ENCODE results near the gene MAP3K20. TPM values are rescaled to one million over a fixed set of nuclear protein-coding genes. Genes with fewer than 3 reads are reported as not detected.

Gene MAP3K20
- total RNA-seq, 5 donors from 2014 or later (not counting 1 experiment from before 2014, with no cell fraction given), result 1.1 to 3.0 (median 1.4) TPM

DNA sequence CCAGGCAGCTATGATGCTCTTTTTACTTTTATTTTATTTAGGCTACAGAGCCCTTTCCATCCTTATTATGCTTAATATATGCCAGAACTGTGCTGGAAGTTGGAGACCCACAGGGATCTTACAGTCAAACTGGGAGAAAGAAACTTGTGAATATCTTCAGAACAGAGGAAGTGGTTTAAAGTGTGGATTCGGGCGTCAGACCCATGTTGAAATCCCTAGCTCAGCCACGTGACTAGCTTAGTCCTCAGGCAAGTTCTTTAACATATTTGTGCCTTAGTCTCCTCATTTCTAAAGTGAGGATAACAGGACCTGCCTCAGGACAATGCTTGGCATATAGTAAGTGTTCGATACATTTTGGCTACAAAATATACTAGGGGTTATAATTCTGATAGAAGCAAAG, 59.1 kb downstream of the MAP3K20 start:
- peaks cover 19 to 32% (median 30%) of the 10 kb centered on the region in 3 donors for H3K4me1 Mint-ChIP-seq
- DNase-seq (peak in 1 of 35 experiments; percentile 22), ATAC-seq (replicated peaks in 1 of 4) (no peak)
- peaks cover 14 to 15% of the 10 kb centered on the region in 2 donors for H3K27me3 Mint-ChIP-seq
- no peak overlapping the region for H3K27ac Mint-ChIP-seq
- H3K36me3 Mint-ChIP-seq, result no peaks in the 10 kb centered on the region
- no peak overlapping the region for H3K4me3 Mint-ChIP-seq
- Histone ChIP-seq H3K36me3 (ENCODE audit: control insufficient read depth in 2 of 2, extremely low read depth in 1 of 2, insufficient read depth in 1 of 2, low read length in 1 of 2) (no peaks in the 10 kb centered on the region), H3K27me3 (replicated peaks in 1 of 2; ENCODE audit: control insufficient read depth in 2 of 2, extremely low read depth in 1 of 2, insufficient read depth in 2 of 2, low read length in 1 of 2) (no peaks in the 10 kb centered on the region), H3K4me1 (ENCODE audit: control insufficient read depth in 1 of 2, extremely low read depth in 1 of 2, insufficient read depth in 2 of 2, low read length in 2 of 2) (peaks cover 5 to 25% of the 10 kb centered on the region in 2 experiments), H3K9me3 (no peaks in the 10 kb centered on the region), H3K27ac (ENCODE audit: low read length) (no peak overlapping the region), H3K4me3 (ENCODE audit: control insufficient read depth in 1 of 2, extremely low read depth in 1 of 2, low read length in 1 of 2) (no peak overlapping the region)
- H3K9me3 Mint-ChIP-seq, result no peaks in the 10 kb centered on the region
- no CpG with 5 or more reads among the region's 4 CpGs for WGBS (ENCODE audit: insufficient coverage)
- POLR2A ChIA-PET, result no interaction called here
- CTCF ChIA-PET, result interaction anchor here in 1 of 2 donors (0.5 kb wide), 1 partner anchor 9 kb away, joined by 3 read pairs; no protein-coding TSS in a partner anchor

DNA sequence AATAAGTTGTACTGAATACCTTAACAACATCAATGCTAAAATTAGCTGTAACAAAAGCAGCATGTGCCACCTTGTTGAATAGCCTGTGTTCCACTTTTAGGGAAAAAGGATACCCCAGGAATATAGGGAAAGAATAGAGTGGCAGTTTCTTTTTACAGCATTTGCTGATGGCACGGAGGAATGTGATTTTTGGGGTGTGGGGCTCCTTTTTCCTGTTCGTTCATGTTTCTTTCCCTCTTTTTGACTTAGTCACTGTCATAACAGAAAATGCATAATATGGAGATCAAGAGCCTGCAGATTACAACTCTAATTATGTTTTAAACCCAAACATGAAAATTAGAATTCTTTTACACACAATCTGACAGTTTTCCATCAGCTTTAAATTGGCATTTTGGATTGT, 60.4 kb downstream of the MAP3K20 start:
- Mint-ChIP-seq H3K27ac (no peak overlapping the region), H3K9me3 (peaks cover 0 to under 1% (median 0%) of the 10 kb centered on the region in 3 donors), H3K27me3 (peaks cover 14 to 15% of the 10 kb centered on the region in 2 donors), H3K4me1 (peaks cover 19 to 32% (median 30%) of the 10 kb centered on the region in 3 donors), H3K4me3 (peak overlapping the region in 1 of 3 donors; percentile 34), H3K36me3 (no peaks in the 10 kb centered on the region)
- no peaks in the 10 kb centered on the region for H3K9me3 ChIP-seq
- DNase-seq (no peak), ATAC-seq (replicated peaks in 1 of 4) (no peak)
- no CpG with 5 or more reads among the region's 2 CpGs for WGBS (ENCODE audit: insufficient coverage)
- ChIA-PET POLR2A (no interaction called here), CTCF (no interaction called here)
- H3K36me3 ChIP-seq (ENCODE audit: control insufficient read depth in 2 of 2, extremely low read depth in 1 of 2, insufficient read depth in 1 of 2, low read length in 1 of 2), result no peaks in the 10 kb centered on the region
- peaks cover 5 to 25% of the 10 kb centered on the region in 2 experiments for H3K4me1 ChIP-seq (ENCODE audit: control insufficient read depth in 1 of 2, extremely low read depth in 1 of 2, insufficient read depth in 2 of 2, low read length in 2 of 2)
- H3K27me3 ChIP-seq (replicated peaks in 1 of 2; ENCODE audit: control insufficient read depth in 2 of 2, extremely low read depth in 1 of 2, insufficient read depth in 2 of 2, low read length in 1 of 2), result no peaks in the 10 kb centered on the region
- H3K27ac ChIP-seq (ENCODE audit: low read length), result no peak overlapping the region
- no peak overlapping the region for H3K4me3 ChIP-seq (ENCODE audit: control insufficient read depth in 1 of 2, extremely low read depth in 1 of 2, low read length in 1 of 2)

DNA sequence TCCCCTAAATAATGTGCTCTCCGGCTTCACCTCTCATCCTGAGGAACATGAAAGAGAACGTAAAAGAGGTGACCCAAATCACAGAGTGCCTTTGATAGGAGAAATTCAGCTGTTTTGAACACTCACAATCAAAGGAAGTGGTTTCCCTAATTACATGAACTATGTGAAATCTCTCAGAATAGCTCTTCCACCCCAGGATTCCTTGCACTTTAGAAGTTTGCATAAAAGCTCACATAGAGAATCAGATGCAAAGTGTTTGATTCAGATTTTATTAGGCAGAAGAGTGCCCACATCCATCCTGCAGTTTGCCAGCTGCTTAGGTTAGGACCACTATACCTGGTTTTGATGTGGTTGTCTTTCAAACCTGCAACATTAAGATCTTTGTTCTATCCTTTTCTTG, 61.0 kb downstream of the MAP3K20 start:
- H3K4me3 ChIP-seq (ENCODE audit: control insufficient read depth in 1 of 2, extremely low read depth in 1 of 2, low read length in 1 of 2), result no peak overlapping the region
- peak overlapping the region in 1 of 3 donors; percentile 34 for H3K4me3 Mint-ChIP-seq
- no peak overlapping the region for H3K27ac Mint-ChIP-seq
- ATAC-seq (replicated peaks in 1 of 4) (peak in 1 of 4 experiments; percentile 6), DNase-seq (no peak)
- peaks cover 5 to 25% of the 10 kb centered on the region in 2 experiments for H3K4me1 ChIP-seq (ENCODE audit: control insufficient read depth in 1 of 2, extremely low read depth in 1 of 2, insufficient read depth in 2 of 2, low read length in 2 of 2)
- no peaks in the 10 kb centered on the region for H3K9me3 ChIP-seq
- H3K36me3 ChIP-seq (ENCODE audit: control insufficient read depth in 2 of 2, extremely low read depth in 1 of 2, insufficient read depth in 1 of 2, low read length in 1 of 2), result no peaks in the 10 kb centered on the region
- WGBS (ENCODE audit: insufficient coverage), result no CpG with 5 or more reads among the region's 2 CpGs
- peaks cover 0 to 6% (median 0%) of the 10 kb centered on the region in 3 donors for H3K9me3 Mint-ChIP-seq
- H3K27me3 ChIP-seq (replicated peaks in 1 of 2; ENCODE audit: control insufficient read depth in 2 of 2, extremely low read depth in 1 of 2, insufficient read depth in 2 of 2, low read length in 1 of 2), result no peaks in the 10 kb centered on the region
- ChIA-PET POLR2A (no interaction called here), CTCF (no interaction called here)
- no peak overlapping the region for H3K27ac ChIP-seq (ENCODE audit: low read length)
- peaks cover 15% of the 10 kb centered on the region in 2 donors for H3K27me3 Mint-ChIP-seq
- H3K36me3 Mint-ChIP-seq, result no peaks in the 10 kb centered on the region
- peaks cover 19 to 32% (median 30%) of the 10 kb centered on the region in 3 donors for H3K4me1 Mint-ChIP-seq

DNA sequence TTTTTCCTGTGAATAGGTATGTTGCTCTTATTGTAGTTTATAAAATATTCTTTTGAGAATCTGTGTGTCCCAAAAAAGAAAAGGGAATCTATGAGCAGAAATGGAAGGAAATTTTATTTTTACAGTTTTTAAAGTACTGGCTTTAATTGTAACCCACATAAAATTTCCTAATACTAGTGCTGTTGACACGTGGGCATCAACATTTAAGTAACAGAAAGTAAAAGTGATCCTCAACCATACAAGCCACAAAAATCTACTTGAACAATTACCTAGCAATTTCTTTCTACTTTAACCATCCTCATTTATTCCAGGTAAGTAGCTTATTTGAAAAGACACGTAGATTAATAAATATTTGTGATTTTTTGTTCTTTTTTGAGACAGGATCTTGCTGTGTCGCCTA, 62.0 kb downstream of the MAP3K20 start:
- Histone ChIP-seq H3K27me3 (replicated peaks in 1 of 2; ENCODE audit: control insufficient read depth in 2 of 2, extremely low read depth in 1 of 2, insufficient read depth in 2 of 2, low read length in 1 of 2) (no peaks in the 10 kb centered on the region), H3K36me3 (ENCODE audit: control insufficient read depth in 2 of 2, extremely low read depth in 1 of 2, insufficient read depth in 1 of 2, low read length in 1 of 2) (no peaks in the 10 kb centered on the region), H3K4me3 (ENCODE audit: control insufficient read depth in 1 of 2, extremely low read depth in 1 of 2, low read length in 1 of 2) (no peak overlapping the region), H3K9me3 (no peaks in the 10 kb centered on the region), H3K27ac (ENCODE audit: low read length) (no peak overlapping the region), H3K4me1 (ENCODE audit: control insufficient read depth in 1 of 2, extremely low read depth in 1 of 2, insufficient read depth in 2 of 2, low read length in 2 of 2) (peaks cover 5 to 25% of the 10 kb centered on the region in 2 experiments)
- peaks cover 19 to 32% (median 30%) of the 10 kb centered on the region in 3 donors for H3K4me1 Mint-ChIP-seq
- 100% methylated on average over 1 of the region's 3 CpGs for WGBS (ENCODE audit: insufficient coverage)
- H3K36me3 Mint-ChIP-seq, result no peaks in the 10 kb centered on the region
- DNase-seq, result no peak
- POLR2A ChIA-PET, result no interaction called here
- CTCF ChIA-PET, result no interaction called here
- ATAC-seq (replicated peaks in 1 of 4), result no peak
- H3K9me3 Mint-ChIP-seq, result peaks cover 0 to 7% (median 0%) of the 10 kb centered on the region in 3 donors
- peaks cover 12 to 13% of the 10 kb centered on the region in 2 donors for H3K27me3 Mint-ChIP-seq
- H3K27ac Mint-ChIP-seq, result no peak overlapping the region
- H3K4me3 Mint-ChIP-seq, result no peak overlapping the region

DNA sequence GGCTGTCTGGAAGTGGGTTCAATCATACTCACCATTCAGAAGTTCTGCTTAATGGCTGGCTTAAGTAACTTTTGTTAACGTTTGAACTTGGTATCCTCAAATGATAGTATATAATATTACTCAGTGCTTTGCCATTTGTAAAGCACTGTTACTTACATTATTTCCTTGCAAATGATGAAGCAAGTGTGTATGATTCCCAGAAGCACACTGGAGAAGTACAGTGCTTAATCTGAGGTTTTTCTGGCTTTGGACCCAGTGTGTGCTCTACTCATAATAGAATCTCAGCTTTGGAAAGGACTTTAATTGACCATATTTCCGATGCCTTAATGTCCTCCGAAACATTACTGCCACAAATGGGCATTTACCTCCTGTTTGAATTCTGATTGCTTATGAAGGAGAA, 63.3 kb downstream of the MAP3K20 start:
- Mint-ChIP-seq H3K27me3 (peaks cover 7 to 10% of the 10 kb centered on the region in 2 donors), H3K4me1 (peaks cover 19 to 32% (median 29%) of the 10 kb centered on the region in 3 donors), H3K27ac (no peak overlapping the region), H3K4me3 (no peak overlapping the region), H3K9me3 (peaks cover 0 to 7% (median 0%) of the 10 kb centered on the region in 3 donors), H3K36me3 (no peaks in the 10 kb centered on the region)
- WGBS (ENCODE audit: insufficient coverage), result 100% methylated on average over 2 of the region's 3 CpGs
- H3K27ac ChIP-seq (ENCODE audit: low read length), result no peak overlapping the region
- CTCF ChIA-PET, result interaction anchor here in 1 of 2 donors (0.6 kb wide), 1 partner anchor 359 kb away, joined by 3 read pairs; no protein-coding TSS in a partner anchor
- ATAC-seq (replicated peaks in 1 of 4), result no peak
- H3K27me3 ChIP-seq (replicated peaks in 1 of 2; ENCODE audit: control insufficient read depth in 2 of 2, extremely low read depth in 1 of 2, insufficient read depth in 2 of 2, low read length in 1 of 2), result no peaks in the 10 kb centered on the region
- no peaks in the 10 kb centered on the region for H3K9me3 ChIP-seq
- POLR2A ChIA-PET, result no interaction called here
- no peak for DNase-seq
- H3K36me3 ChIP-seq (ENCODE audit: control insufficient read depth in 2 of 2, extremely low read depth in 1 of 2, insufficient read depth in 1 of 2, low read length in 1 of 2), result no peaks in the 10 kb centered on the region
- no peak overlapping the region for H3K4me3 ChIP-seq (ENCODE audit: control insufficient read depth in 1 of 2, extremely low read depth in 1 of 2, low read length in 1 of 2)
- peaks cover 5 to 23% of the 10 kb centered on the region in 2 experiments for H3K4me1 ChIP-seq (ENCODE audit: control insufficient read depth in 1 of 2, extremely low read depth in 1 of 2, insufficient read depth in 2 of 2, low read length in 2 of 2)

DNA sequence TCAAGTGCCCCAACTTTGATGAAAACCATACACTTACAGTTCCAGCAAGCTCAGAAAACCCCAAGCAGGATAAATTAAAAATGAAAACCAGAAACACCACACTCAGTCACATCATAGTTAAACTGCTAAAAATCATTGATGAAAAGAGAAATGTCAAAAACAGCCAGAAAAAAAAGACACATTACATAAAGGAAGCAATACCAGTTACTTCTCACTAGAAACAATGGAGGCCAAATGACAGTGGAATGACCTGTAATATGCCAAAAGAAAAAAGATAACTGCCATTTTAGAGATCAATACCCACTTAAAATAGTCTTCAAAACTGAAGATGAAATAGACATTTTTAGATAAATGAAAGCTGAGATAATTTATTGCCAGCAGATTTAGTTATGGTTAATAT, 66.0 kb downstream of the MAP3K20 start:
- H3K4me1 ChIP-seq (ENCODE audit: control insufficient read depth in 1 of 2, extremely low read depth in 1 of 2, insufficient read depth in 2 of 2, low read length in 2 of 2), result peaks cover 0 to 6% of the 10 kb centered on the region in 2 experiments
- ATAC-seq (replicated peaks in 1 of 4) (no peak), DNase-seq (no peak)
- peaks cover 0 to 5% of the 10 kb centered on the region in 2 donors for H3K27me3 Mint-ChIP-seq
- peaks cover 9 to 13% (median 11%) of the 10 kb centered on the region in 3 donors for H3K4me1 Mint-ChIP-seq
- no peak overlapping the region for H3K27ac ChIP-seq (ENCODE audit: low read length)
- H3K27me3 ChIP-seq (replicated peaks in 1 of 2; ENCODE audit: control insufficient read depth in 2 of 2, extremely low read depth in 1 of 2, insufficient read depth in 2 of 2, low read length in 1 of 2), result no peaks in the 10 kb centered on the region
- ChIA-PET POLR2A (no interaction called here), CTCF (interaction anchor here in 1 of 2 donors (0.6 kb wide), 1 partner anchor 35 kb away, joined by 4 read pairs; no protein-coding TSS in a partner anchor)
- H3K27ac Mint-ChIP-seq, result no peak overlapping the region
- H3K4me3 ChIP-seq (ENCODE audit: control insufficient read depth in 1 of 2, extremely low read depth in 1 of 2, low read length in 1 of 2), result no peak overlapping the region
- H3K4me3 Mint-ChIP-seq, result no peak overlapping the region
- H3K36me3 ChIP-seq (ENCODE audit: control insufficient read depth in 2 of 2, extremely low read depth in 1 of 2, insufficient read depth in 1 of 2, low read length in 1 of 2), result no peaks in the 10 kb centered on the region
- H3K9me3 Mint-ChIP-seq, result peaks cover 0 to 7% (median 0%) of the 10 kb centered on the region in 3 donors
- H3K9me3 ChIP-seq, result no peaks in the 10 kb centered on the region
- H3K36me3 Mint-ChIP-seq, result no peaks in the 10 kb centered on the region
